SK-N-MC (cell line): Measurements from ENCODE around the gene TBC1D10B.
A peak's percentile ranks its signal among the peaks of the same experiment; 100 is the strongest.

Source experiments
- DNase-seq: peaks from one replicate; pipeline ENCODE4 v3.0.0-alpha.2; 2011; ENCODE audit warnings: low read depth, low spot score
- H3K27ac ChIP-seq: fragments of 200-600 bp; sonication (generic); 2 replicates; pipeline ENCODE4 v1.5.1; 2016; ENCODE audit warnings: mixed run types
- H3K36me3 ChIP-seq: fragments of 200-600 bp; sonication (generic); 2 replicates; pipeline ENCODE4 v1.6.1; 2017; ENCODE audit warnings: antibody characterized with exemption, low read length, mixed read lengths; ENCODE audit not compliant: insufficient read depth
- H3K4me3 ChIP-seq: fragments of 200-600 bp; sonication (generic); 2 replicates; pipeline ENCODE4 v1.5.1; 2016
- H3K9ac ChIP-seq: fragments of 200-600 bp; sonication (generic); 2 replicates; pipeline ENCODE4 v1.8.0; 2017; ENCODE audit warnings: mixed run types, mixed read lengths; ENCODE audit not compliant: insufficient read length
- H3K9me3 ChIP-seq: fragments of 200-600 bp; sonication (generic); 2 replicates; pipeline ENCODE4 v1.6.1; 2017; ENCODE audit warnings: low read depth, mild to moderate bottlenecking, antibody characterized with exemption, low read length, moderate library complexity, mixed read lengths
- EZH2 ChIP-seq: fragments of 200-600 bp; sonication (generic); IDR thresholded peaks from one replicate; pipeline ENCODE4 v1.6.1; 2017; ENCODE audit warnings: antibody characterized with exemption
- FOXP2 ChIP-seq: optimal IDR thresholded peaks from 2 replicates; pipeline ENCODE3; 2011; ENCODE audit warnings: mild to moderate bottlenecking, moderate library complexity; ENCODE audit not compliant: insufficient read depth; ENCODE audit errors: extremely low read length, control extremely low read depth
- POLR2AphosphoS5 ChIP-seq: IDR thresholded peaks from 2 replicates; pipeline ENCODE4 v1.6.1; 2012; ENCODE audit warnings: mild to moderate bottlenecking, low read depth, low read length, borderline replicate concordance

Gene TBC1D10B

GRCh38 chr16:30354423-30355143 is 15.7 kb downstream of the TBC1D10B start:
- peak overlapping the region; percentile 93 for H3K4me3 ChIP-seq
- peaks cover 48% of the 10 kb centered on the region; the same call in 1 of the 2 replicates for H3K36me3 ChIP-seq
- H3K9ac ChIP-seq, result peak overlapping the region; percentile 95
- DNase-seq, result no peak
- peak overlapping the region; percentile 39; the same call in 1 of the 2 replicates for H3K27ac ChIP-seq
- H3K9me3 ChIP-seq, result no peaks in the 10 kb centered on the region
- no peak for TF ChIP-seq FOXP2
- TF ChIP-seq POLR2AphosphoS5, result no peak
- TF ChIP-seq EZH2, result no peak

GRCh38 chr16:30353438-30354129 is 16.7 kb downstream of the TBC1D10B start:
- no peak for DNase-seq
- H3K9ac ChIP-seq, result peak overlapping the region; percentile 95
- TF ChIP-seq POLR2AphosphoS5 (no peak), EZH2 (no peak), FOXP2 (no peak)
- no peak overlapping the region for H3K27ac ChIP-seq
- H3K4me3 ChIP-seq, result peak overlapping the region; percentile 93
- H3K36me3 ChIP-seq, result peaks cover 41% of the 10 kb centered on the region; the same call in 1 of the 2 replicates
- H3K9me3 ChIP-seq, result no peaks in the 10 kb centered on the region

GRCh38 chr16:30352488-30353401 is 17.5 kb downstream of the TBC1D10B start:
- Histone ChIP-seq H3K27ac (no peak overlapping the region), H3K4me3 (no peak overlapping the region)

GRCh38 chr16:30351586-30352419 is 18.5 kb downstream of the TBC1D10B start:
- H3K9ac ChIP-seq, result no peak overlapping the region
- H3K4me3 ChIP-seq, result no peak overlapping the region
- no peak for DNase-seq
- no peak overlapping the region for H3K27ac ChIP-seq
- peaks cover 31% of the 10 kb centered on the region; the same call in 1 of the 2 replicates for H3K36me3 ChIP-seq
- TF ChIP-seq EZH2 (no peak), POLR2AphosphoS5 (no peak), FOXP2 (no peak)
- no peaks in the 10 kb centered on the region for H3K9me3 ChIP-seq

More at GRCh38 chr16:30352488-30353401, 17.5 kb downstream of the TBC1D10B start:
- Histone ChIP-seq H3K9me3 (no peaks in the 10 kb centered on the region), H3K36me3 (peaks cover 37% of the 10 kb centered on the region; the same call in 1 of the 2 replicates), H3K9ac (no peak overlapping the region)
- DNase-seq, result no peak
- TF ChIP-seq FOXP2 (no peak), EZH2 (no peak), POLR2AphosphoS5 (no peak)

DNA sequence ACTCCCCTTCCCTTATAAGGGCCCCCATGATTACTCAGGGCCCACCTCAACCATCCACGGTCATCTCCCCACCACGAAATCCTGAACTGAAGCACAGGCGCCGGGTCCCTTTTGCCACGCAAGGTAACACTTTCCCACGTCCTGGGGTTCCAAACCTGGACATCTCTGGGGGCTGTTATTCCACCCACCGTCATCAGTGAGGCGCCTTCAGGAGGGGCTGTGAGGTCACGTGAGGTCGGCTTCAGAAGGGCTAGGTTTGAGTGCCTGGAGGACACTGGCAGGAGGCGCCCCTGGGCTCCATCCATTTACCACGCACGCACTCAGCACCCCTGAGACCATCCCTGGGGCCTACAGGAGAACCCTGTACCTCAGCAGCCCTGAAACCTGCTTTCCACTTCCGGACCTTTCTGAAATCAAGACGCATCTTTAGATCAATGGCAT is 19.3 kb downstream of the TBC1D10B start:
- Histone ChIP-seq H3K36me3 (peaks cover 31% of the 10 kb centered on the region; the same call in 1 of the 2 replicates), H3K9me3 (no peaks in the 10 kb centered on the region), H3K27ac (no peak overlapping the region), H3K4me3 (no peak overlapping the region), H3K9ac (no peak overlapping the region)
- DNase-seq, result no peak
- no peak for TF ChIP-seq FOXP2
- TF ChIP-seq EZH2, result no peak
- no peak for TF ChIP-seq POLR2AphosphoS5

DNA sequence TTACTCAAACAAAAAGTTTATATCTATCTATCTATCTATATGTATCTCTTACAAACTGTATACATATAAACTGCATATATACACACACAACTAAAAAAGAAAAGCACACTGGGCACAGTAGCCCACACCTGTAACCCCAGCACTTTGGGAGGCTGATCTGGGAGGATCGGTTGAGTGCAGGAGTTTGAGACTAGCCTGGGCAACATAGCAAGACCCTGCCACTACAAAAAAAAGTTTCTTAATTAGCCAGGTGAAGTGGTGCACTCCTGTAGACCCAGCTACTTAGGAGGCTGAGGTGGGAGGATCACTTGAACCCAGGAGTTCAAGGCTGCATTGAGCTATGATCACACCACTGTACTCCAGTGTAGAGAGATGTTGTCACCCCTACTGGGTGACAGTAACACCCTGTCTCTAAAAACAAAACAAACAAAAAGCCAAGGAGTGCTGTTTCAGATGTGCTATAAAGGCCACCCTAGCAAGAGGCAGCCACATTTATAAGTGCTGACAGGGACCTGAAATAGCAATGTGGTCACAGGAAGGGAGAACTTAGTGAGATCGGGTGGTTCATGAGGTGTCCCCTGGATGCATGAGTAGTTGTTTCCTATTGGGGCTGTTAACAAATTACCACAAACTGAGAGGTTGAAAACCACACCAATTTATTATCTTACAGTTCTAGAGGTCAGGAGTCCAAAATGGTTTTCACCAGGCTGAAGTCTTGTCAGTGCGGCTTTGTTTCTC is 20.0 kb downstream of the TBC1D10B start:
- no peak for TF ChIP-seq POLR2AphosphoS5
- no peak for TF ChIP-seq FOXP2
- TF ChIP-seq EZH2, result no peak
- no peak for DNase-seq
- no peaks in the 10 kb centered on the region for H3K9me3 ChIP-seq
- H3K9ac ChIP-seq, result no peak overlapping the region
- peaks cover 31% of the 10 kb centered on the region; the same call in 1 of the 2 replicates for H3K36me3 ChIP-seq
- H3K4me3 ChIP-seq, result no peak overlapping the region
- H3K27ac ChIP-seq, result no peak overlapping the region
